A204.1 (cell line): ENCODE data around the gene RASA3.
"Not testable (repeated sequence)": the region's sequence is repeated elsewhere in the genome, so short reads cannot be mapped to it uniquely, and the experiment has no call there.

Experiments used
- FAIRE-seq: peaks from 2 replicates; lab custom pipeline; 2012; peaks lifted over from hg19 to GRCh38; lab: Jason Lieb, UNC

RASA3 gene, protein sequence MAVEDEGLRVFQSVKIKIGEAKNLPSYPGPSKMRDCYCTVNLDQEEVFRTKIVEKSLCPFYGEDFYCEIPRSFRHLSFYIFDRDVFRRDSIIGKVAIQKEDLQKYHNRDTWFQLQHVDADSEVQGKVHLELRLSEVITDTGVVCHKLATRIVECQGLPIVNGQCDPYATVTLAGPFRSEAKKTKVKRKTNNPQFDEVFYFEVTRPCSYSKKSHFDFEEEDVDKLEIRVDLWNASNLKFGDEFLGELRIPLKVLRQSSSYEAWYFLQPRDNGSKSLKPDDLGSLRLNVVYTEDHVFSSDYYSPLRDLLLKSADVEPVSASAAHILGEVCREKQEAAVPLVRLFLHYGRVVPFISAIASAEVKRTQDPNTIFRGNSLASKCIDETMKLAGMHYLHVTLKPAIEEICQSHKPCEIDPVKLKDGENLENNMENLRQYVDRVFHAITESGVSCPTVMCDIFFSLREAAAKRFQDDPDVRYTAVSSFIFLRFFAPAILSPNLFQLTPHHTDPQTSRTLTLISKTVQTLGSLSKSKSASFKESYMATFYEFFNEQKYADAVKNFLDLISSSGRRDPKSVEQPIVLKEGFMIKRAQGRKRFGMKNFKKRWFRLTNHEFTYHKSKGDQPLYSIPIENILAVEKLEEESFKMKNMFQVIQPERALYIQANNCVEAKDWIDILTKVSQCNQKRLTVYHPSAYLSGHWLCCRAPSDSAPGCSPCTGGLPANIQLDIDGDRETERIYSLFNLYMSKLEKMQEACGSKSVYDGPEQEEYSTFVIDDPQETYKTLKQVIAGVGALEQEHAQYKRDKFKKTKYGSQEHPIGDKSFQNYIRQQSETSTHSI

GRCh38 chr13:114132419-114133121 lies at the start of gene RASA3:
RASA3 (minus strand) TSS chr13:114132623; CDS start chr13:114132489, 134 bp downstream.
- no peak for FAIRE-seq

DNA sequence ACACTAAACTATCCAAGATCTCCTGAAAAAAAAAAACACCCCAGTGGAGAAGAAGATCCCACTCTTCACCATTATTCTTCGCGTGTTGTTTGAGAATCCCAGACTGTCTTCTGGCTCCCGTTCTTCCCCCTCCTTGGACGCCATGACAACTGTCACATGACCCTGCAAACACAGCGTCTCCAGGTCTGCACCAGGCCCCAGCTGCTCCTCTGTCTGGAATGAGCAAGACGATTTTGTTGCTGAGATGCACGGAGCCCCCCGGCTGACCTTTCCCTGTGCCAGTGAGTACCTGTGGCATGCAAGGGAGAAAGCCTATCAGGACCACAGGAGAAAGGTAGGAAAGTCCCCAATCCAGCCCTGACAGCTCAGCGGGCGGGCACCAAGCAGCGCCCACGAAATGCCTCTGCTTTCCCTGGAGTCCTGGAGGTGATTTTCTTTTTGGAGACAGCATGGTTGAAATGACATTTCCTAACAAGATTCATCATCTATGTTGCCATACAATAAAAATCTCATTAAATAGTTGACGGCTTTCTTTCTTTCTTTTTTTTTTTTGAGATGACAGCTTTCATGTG lies 46.8 kb upstream of the RASA3 start, which contains the start of gene CFAP97D2:
CFAP97D2 (plus strand) TSS at position 171 of the 572 bp plus-strand sequence; CDS start at position 245, 74 bp downstream.
- no peak for FAIRE-seq

DNA sequence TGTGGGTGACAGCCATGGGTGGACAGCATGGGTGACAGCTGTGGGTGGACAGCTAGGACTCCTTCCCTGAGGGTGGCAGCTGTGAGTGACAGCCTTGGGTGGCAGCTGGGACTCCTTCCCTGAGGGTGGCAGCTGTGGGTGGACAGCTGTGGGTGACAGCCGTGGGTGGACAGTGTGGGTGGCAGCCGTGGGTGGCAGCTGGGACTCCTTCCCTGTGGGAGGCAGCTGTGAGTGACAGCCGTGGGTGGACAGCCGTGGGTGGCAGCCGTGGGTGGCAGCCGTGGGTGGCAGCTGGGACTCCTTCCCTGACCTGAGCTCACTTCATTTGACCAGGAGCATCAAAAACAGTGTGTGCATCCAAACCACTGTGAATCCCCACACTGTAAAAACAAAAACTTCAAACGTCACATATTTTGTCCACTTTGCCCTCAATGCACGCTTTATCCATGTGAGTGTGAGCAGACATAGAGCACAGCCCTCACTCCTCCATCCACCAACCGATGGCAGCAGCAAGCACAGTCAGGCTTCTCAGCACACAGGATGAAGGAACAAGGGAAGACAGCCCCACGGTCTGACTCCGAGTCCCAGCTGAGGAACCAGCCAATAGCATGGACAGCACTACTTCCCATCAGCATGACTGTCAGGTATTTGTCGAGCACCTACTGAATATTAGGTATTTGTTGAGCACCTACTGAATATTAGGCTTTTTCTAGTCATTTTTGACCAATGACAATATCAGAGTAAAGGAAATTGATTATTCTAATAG lies 45.0 kb upstream of the RASA3 start:
- no peak for FAIRE-seq

DNA sequence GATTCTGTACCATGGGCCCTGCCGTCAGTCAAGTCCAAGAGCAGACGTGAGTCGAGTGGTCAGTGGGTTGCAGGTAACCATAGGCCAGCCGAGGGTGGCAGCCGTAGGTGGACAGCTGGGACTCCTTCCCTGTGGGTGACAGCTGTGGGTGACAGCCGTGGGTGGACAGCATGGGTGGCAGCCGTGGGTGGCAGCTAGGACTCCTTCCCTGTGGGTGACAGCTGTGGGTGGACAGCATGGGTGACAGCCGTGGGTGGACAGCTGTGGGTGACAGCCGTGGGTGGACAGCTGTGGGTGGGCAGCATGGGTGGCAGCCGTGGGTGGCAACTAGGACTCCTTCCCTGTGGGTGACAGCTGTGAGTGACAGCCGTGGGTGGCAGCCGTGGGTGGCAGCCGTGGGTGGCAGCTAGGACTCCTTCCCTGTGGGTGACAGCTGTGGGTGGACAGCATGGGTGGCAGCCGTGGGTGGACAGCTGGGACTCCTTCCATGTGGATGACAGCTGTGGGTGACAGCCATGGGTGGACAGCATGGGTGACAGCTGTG lies 44.0 kb upstream of the RASA3 start:
- FAIRE-seq = not testable (repeated sequence)

- FAIRE-seq = no peak
Measured at GRCh38 chr13:114174529-114174961, 42.1 kb upstream of the RASA3 start.

DNA sequence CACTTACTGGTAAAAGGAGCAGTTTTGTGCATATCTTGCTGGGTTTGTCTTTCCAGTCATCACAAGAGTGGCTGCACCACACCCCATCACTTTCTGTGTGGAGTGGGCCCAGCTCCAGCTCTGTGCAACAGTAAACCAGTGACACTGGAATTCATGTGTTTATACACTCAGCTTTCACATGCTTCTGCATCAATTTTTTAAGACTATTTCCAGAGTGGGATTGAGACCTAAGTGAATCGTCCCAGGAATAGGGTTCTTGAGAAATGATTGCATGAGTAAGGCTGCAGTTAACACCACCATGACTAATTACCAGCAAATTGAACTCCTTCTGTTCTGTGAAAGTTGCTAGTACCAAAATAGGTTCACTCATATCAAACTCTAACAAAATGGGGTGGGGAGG lies 41.3 kb upstream of the RASA3 start:
- no peak for FAIRE-seq

DNA sequence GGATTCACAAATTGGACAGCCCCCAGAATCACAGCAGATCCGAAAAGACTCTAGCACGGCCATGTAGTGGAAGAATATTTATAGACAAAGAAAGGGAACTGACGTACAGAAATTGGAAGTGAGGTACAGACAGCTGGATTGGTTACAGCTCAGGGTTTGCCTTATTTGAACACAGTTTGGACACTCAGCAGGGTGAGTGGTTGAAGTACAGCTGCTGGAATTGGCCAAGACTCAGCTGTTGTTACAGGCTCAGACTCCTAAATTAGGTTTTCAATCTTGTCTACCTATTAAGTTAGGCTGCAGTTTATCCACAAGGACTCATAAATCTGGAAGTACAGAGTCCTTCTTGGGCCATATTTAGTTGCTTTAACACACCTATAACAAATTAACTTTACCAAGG lies 40.8 kb upstream of the RASA3 start:
- no peak for FAIRE-seq

GRCh38 chr13:114167885-114168284 lies 35.5 kb upstream of the RASA3 start:
- no peak for FAIRE-seq

- no peak for FAIRE-seq
Measured at GRCh38 chr13:114167426-114167825, 35.0 kb upstream of the RASA3 start.

GRCh38 chr13:114166381-114167131 lies 34.1 kb upstream of the RASA3 start:
- no peak for FAIRE-seq

- FAIRE-seq = no peak
Measured at GRCh38 chr13:114164681-114165429, 32.4 kb upstream of the RASA3 start.

GRCh38 chr13:114164053-114164452 lies 31.6 kb upstream of the RASA3 start:
- FAIRE-seq = no peak

DNA sequence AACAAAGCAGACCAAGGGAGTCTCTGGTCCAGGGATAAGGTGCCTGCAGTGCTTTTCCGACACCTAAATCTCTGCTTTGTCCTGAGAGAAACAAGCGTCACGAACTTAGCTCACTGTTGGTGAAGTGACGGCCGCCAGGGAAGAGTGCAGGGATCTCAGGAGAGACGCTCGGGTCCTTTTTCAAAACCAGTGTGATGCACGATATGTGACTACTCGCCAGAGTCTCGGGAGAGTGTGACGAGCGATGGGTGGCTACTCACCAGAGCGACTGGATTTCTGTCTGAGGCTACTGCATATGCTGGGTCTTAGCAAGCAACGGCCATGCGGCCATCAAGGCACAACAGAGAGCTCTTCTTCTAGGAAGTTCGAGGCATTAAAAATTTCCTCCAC lies 30.1 kb upstream of the RASA3 start:
- FAIRE-seq = no peak

GRCh38 chr13:114161644-114162532 lies 29.5 kb upstream of the RASA3 start:
- no peak for FAIRE-seq

DNA sequence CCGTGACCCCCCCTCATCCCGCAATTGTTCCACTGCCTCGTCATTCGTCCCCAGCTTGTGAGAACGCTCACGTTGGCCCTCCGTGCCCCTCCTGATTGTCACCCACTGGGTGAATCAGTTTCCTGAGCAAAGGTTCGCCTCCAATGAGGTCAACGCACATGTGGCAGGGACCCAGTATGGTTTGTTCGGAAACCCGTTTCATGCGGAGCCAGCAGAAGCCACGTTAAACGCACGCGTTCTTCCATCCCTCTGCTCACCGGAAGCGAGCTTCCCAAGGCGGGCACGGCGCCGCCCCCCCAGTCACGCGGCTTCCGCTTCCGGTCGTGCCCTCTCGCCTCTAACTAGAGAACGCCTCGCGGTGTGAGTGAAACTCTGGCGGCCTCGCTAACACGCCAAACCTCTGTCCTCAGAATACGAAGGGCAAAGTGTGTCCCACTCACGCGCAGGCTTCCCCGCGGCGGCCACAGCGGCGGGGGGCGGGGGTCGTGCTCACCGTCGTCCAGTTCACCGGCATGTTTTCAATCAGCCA lies 28.7 kb upstream of the RASA3 start:
- no peak for FAIRE-seq

DNA sequence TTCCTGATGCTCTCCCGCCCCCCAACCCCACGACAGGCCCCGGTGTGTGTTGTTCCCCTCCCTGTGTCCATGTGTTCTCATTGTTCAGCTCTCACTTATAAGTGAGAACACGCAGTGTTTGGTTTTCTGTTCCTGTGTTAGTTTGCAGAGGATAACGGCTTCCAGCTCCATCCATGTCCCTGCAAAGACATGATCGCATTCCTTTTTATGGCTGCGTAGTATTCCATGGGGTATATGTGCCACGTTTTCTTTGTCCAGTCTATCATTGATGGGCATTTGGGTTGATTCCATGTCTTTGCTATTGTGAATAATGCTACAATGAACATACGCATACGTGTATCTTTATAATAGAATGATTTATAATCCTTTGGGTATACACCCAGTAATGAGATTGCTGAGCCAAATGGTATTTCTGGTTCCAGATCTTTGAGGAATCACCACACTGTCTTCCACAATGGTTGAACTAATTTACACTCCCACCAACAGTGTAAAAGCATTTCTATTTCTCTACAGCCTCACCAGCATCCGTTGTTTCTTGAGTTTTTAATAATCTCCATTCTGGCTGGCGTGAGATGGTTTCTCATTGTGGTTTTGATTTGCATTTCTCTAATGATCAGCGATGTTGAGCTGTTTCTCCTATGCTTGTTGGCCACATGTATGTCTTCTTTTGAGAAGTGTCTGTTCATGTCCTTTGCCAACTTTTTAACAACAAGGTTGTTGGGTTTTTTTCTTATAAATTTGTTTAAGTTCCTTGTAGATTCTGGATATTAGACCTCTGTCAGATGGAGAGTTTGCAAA lies 26.6 kb upstream of the RASA3 start:
- FAIRE-seq = not testable (repeated sequence)

DNA sequence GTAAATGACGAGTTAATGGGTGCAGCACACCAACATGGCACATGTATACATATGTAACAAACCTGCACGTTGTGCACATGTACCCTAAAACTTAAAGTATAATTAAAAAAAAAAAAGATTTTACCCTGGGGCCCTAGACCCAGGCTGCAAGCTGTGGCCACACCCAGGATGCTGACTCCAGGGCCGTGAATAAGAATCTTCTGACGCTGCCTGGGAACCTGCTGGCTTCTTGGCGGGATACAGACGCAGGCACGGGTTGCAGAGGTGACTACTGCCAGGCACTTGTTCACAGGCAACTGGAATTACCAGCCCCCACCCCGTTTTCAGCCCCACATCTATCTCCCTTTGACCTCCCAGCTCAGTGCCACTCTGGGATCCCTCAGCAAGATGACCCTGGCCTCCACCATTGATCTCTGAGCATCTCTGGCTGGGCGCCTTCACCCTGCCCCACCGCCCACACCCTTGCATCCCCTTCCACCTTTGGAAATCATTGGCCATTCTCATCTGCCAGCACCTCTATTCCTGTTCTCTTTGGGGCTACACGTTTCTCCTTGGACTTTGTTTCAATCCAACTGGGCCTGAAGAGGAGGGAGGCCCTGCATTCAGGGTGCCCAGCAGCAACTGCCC lies 25.6 kb upstream of the RASA3 start:
- no peak for FAIRE-seq
